ENCODE measurements around the gene ABO. TPM values are rescaled to one million over a fixed set of nuclear protein-coding genes. Genes with fewer than 3 reads are reported as not detected.

Gene ABO
- total RNA-seq, 2 experiments from 2014 or later: 0.19 to 0.31 TPM

DNA sequence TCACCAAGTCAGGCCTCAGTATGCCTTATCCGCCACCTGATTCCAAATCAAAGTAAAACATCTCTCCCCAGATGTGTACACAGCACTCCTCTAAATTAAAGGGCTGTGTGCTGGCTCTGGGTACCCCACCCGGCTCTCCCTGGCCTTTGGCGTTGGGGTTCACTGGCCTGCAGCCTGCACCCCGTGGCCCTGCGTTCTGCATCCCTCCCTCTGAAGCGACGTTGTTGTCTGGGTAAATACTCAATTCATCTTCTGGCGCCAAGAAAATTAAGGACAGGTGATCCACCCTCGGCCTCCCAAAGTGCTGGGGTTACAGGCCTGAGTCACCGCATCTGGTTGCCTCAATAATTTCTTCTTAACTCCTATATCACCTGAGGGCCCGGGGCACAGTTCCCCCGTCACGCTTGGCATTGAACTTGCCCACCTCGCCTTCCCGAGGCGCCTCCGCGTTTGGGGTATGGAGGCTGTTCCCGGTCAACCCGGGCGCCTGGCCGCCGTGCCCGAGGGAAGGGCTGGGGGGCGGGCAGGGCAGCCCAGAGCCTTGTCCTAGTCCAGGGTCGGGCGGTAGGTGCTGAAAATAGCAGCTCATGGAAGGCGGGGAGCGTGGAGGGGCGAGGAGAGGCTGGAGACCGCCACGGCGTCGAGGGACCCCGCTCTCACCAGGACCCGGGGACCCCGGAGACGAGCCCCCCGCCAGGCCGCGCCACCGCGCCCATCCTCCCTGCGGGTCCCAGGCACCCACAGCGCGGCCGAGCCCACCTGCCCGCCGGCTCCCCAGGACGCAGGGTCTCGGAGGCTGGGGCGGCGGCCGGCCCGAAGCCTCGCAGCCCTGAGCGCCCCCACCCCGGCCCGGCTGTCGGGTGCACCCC is 531 bp downstream of the ABO start:
- POLR2A ChIA-PET: no interaction called here
- Histone ChIP-seq H3K27me3 (ENCODE audit: control insufficient read depth in 1 of 2, insufficient read depth in 2 of 2, low read length in 2 of 2) (peaks cover 15 to 24% of the 10 kb centered on the region in 2 experiments), H3K36me3 (ENCODE audit: insufficient read depth, low read length) (no peaks in the 10 kb centered on the region), H3K27ac (ENCODE audit: low read depth in 1 of 2, low read length in 2 of 2) (no peak overlapping the region), H3K4me1 (ENCODE audit: insufficient read depth, low read length) (peaks cover 4% of the 10 kb centered on the region), H3K4me3 (ENCODE audit: low read length) (no peak overlapping the region), H3K9me3 (ENCODE audit: control insufficient read depth in 1 of 2, insufficient read depth in 1 of 2, low read length in 2 of 2) (peaks cover 0 to 10% of the 10 kb centered on the region in 2 experiments)
- Mint-ChIP-seq H3K36me3 (ENCODE audit: low read depth) (no peaks in the 10 kb centered on the region), H3K27me3 (peaks cover 70% of the 10 kb centered on the region), H3K4me3 (no peak overlapping the region), H3K9me3 (no peaks in the 10 kb centered on the region), H3K4me1 (ENCODE audit: low read depth) (no peaks in the 10 kb centered on the region), H3K27ac (no peak overlapping the region)
- ATAC-seq (ENCODE audit: poor library complexity) (no peak), DNase-seq (no peak)
- TF ChIP-seq, protein P1, sequence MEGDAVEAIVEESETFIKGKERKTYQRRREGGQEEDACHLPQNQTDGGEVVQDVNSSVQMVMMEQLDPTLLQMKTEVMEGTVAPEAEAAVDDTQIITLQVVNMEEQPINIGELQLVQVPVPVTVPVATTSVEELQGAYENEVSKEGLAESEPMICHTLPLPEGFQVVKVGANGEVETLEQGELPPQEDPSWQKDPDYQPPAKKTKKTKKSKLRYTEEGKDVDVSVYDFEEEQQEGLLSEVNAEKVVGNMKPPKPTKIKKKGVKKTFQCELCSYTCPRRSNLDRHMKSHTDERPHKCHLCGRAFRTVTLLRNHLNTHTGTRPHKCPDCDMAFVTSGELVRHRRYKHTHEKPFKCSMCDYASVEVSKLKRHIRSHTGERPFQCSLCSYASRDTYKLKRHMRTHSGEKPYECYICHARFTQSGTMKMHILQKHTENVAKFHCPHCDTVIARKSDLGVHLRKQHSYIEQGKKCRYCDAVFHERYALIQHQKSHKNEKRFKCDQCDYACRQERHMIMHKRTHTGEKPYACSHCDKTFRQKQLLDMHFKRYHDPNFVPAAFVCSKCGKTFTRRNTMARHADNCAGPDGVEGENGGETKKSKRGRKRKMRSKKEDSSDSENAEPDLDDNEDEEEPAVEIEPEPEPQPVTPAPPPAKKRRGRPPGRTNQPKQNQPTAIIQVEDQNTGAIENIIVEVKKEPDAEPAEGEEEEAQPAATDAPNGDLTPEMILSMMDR (IDR thresholded peaks at IDR 0.05): no peak
- intact Hi-C loops (cut with DNase I, micrococcal nuclease): no loop called here
- CTCF ChIA-PET: no interaction called here

DNA sequence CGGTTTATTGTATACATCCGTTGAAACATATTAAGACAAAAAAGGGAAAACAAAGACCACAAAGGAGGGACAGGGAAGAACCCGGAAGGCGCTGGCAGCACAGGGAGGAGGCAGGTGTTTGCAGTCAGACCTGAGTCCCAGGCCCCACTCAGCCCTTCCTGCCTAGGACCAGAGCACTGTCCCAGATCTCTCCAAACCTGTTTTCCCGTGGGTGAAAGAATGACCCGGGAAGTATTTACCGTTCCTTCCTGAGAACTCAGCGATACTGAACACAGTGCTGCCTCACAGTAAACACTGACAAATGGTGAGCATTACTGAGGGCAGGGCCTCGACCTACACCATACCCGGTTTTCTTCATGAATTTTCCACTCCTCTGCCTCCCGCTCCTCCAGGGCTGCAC is 1.2 kb downstream of the ABO start:
- CTCF ChIA-PET: no interaction called here
- ATAC-seq (ENCODE audit: poor library complexity): no peak
- DNase-seq: no peak
- H3K27ac ChIP-seq (ENCODE audit: low read depth in 1 of 2, low read length in 2 of 2): no peak overlapping the region
- H3K36me3 ChIP-seq (ENCODE audit: insufficient read depth, low read length): no peaks in the 10 kb centered on the region
- no peak overlapping the region for H3K4me3 ChIP-seq (ENCODE audit: low read length)
- Mint-ChIP-seq H3K27me3 (peaks cover 68% of the 10 kb centered on the region), H3K4me1 (ENCODE audit: low read depth) (no peaks in the 10 kb centered on the region), H3K9me3 (no peaks in the 10 kb centered on the region), H3K27ac (no peak overlapping the region), H3K36me3 (ENCODE audit: low read depth) (no peaks in the 10 kb centered on the region), H3K4me3 (no peak overlapping the region)
- TF ChIP-seq, protein P1 (IDR thresholded peaks at IDR 0.05): no peak
- intact Hi-C loops (cut with DNase I, micrococcal nuclease): no loop called here
- POLR2A ChIA-PET: no interaction called here
- H3K27me3 ChIP-seq (ENCODE audit: control insufficient read depth in 1 of 2, insufficient read depth in 2 of 2, low read length in 2 of 2): peaks cover 15 to 21% of the 10 kb centered on the region in 2 experiments
- peaks cover 0 to 10% of the 10 kb centered on the region in 2 experiments for H3K9me3 ChIP-seq (ENCODE audit: control insufficient read depth in 1 of 2, insufficient read depth in 1 of 2, low read length in 2 of 2)
- H3K4me1 ChIP-seq (ENCODE audit: insufficient read depth, low read length): peaks cover 4% of the 10 kb centered on the region

DNA sequence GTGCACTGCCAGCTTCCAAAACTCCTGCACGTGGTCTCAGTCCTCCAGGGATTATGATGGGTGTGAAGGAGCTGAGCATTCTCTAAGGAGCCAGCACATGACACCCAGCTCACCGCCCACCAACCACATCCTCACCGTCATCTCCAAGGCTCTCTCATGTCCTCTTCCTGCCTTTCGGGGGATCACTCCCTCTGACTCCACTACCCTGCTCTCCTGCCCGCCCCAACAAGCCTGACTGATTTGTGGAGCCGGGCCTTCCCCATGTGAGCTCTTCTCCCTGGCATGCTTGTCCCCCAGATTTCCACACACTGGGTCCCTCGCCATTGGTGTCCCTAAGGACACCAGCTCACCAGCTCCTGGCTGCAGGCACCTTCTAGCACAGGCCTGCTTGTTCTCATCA is 1.9 kb downstream of the ABO start:
- Mint-ChIP-seq H3K4me1 (ENCODE audit: low read depth) (no peaks in the 10 kb centered on the region), H3K27ac (no peak overlapping the region), H3K27me3 (peaks cover 65% of the 10 kb centered on the region), H3K9me3 (no peaks in the 10 kb centered on the region), H3K36me3 (ENCODE audit: low read depth) (no peaks in the 10 kb centered on the region), H3K4me3 (no peak overlapping the region)
- ChIA-PET POLR2A (no interaction called here), CTCF (no interaction called here)
- H3K4me3 ChIP-seq (ENCODE audit: low read length): no peak overlapping the region
- intact Hi-C loops (cut with DNase I, micrococcal nuclease): no loop called here
- H3K27ac ChIP-seq (ENCODE audit: low read depth in 1 of 2, low read length in 2 of 2): no peak overlapping the region
- no peaks in the 10 kb centered on the region for H3K36me3 ChIP-seq (ENCODE audit: insufficient read depth, low read length)
- TF ChIP-seq, protein P1 (IDR thresholded peaks at IDR 0.05): no peak
- no peak for ATAC-seq (ENCODE audit: poor library complexity)
- no peak for DNase-seq
- peaks cover 0 to 7% of the 10 kb centered on the region in 2 experiments for H3K9me3 ChIP-seq (ENCODE audit: control insufficient read depth in 1 of 2, insufficient read depth in 1 of 2, low read length in 2 of 2)
- peaks cover 15 to 21% of the 10 kb centered on the region in 2 experiments for H3K27me3 ChIP-seq (ENCODE audit: control insufficient read depth in 1 of 2, insufficient read depth in 2 of 2, low read length in 2 of 2)
- H3K4me1 ChIP-seq (ENCODE audit: insufficient read depth, low read length): peaks cover 4% of the 10 kb centered on the region

Measured in CD4-positive, alpha-beta T cell (primary cell).